Mesenteric fat pad (tissue), 1 donor: ENCODE data around the gene SLC35F4. TPM values are rescaled to one million over a fixed set of nuclear protein-coding genes. Genes with fewer than 3 reads are reported as not detected.

Experiments
- DNase-seq: peaks from one replicate; pipeline ENCODE4 v3.0.0-alpha.2; 2020; ENCODE audit warnings: low spot score
- total RNA-seq: library from RNA; stranded (reverse); fragmentation: NEBNext Ultra II Directional; extraction: Animal tissue kit (Norgen Biotek cat#: 25700); gene quantifications from one replicate; pipeline ENCODE4 v1.2.1, GENCODE V29; 2021
- donor health status: DM: yes; HTN: yes; CAD: no.

Gene SLC35F4
- total RNA-seq, 1 donor from 2014 or later = not detected

GRCh38 chr14:57533214-57533613 lies 332.7 kb downstream of the SLC35F4 start:
- no peak for DNase-seq

- DNase-seq = no peak
These were observed 335.3 kb downstream of the SLC35F4 start for GRCh38 chr14:57530571-57530970.

DNA sequence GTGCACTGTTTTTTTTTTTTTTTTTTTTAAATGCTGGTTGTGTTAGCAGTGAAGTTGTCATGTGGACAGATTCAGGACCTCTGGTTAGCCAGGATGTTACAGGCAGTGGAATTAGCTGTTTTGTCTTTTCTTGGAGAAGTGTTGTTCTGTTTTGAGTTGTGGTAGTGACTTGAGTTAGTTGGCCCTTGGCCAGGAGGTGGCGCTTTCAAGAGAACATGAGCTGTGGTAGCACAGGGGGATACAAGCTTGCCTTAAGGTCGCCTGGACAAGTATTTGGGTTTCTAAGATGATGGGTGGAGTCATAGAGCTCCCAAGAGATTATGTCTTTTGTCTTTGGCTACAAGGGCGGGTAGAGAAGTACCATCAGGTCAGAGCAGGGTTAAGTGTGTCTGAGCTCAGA lies 338.9 kb downstream of the SLC35F4 start:
- no peak for DNase-seq

DNA sequence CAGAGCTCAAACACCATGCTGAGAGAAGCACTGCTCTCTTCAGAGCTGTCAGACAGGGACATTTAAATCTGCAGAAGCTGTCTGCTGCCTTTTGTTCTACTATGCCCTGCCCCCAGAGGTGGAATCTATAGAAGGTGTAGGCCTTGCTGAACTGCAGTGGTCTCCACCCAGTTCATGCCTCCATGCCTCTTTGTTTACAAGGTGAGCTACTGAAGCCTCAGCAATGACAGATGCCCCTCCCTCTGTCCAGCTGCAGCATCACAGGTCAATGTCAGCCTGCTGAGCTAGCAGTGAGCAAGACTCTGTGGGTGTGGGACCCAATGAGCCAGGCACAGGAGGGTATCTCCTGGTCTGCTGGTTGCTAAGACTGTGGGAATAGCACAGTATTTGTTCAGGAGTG lies 346.8 kb downstream of the SLC35F4 start:
- DNase-seq = no peak
